SK-N-SH treated with all-trans-retinoic acid at 6 μM for 48 hours (cell line): ENCODE results near the gene LHX2.

Source experiments
- ATAC-seq: fragments of 200-7000 bp; cut with Tn5 transposase; 3 replicates; pipeline ENCODE4 v1.9.1; 2020; ENCODE audit warnings: mild to moderate bottlenecking, moderate library complexity
- ARNTL ChIP-seq: fragments of 450-650 bp; formaldehyde crosslinking; IDR thresholded peaks from 2 replicates; pipeline ENCODE4 v1.5.0; 2020; ENCODE audit warnings: low read depth, mild to moderate bottlenecking, moderate library complexity, borderline replicate concordance
- BACH2 ChIP-seq: fragments of 250-450 bp; sonication (Bioruptor Pico); IDR thresholded peaks from 2 replicates; pipeline ENCODE4 v1.9.0; 2021; ENCODE audit warnings: mild to moderate bottlenecking, borderline replicate concordance
- CSDC2 ChIP-seq: fragments of 250-450 bp; sonication (Bioruptor Pico); IDR thresholded peaks from 2 replicates; pipeline ENCODE4 v1.5.0; 2020; ENCODE audit warnings: mild to moderate bottlenecking, moderate library complexity
- ESRRG ChIP-seq: fragments of 250-450 bp; sonication (Bioruptor Pico); IDR thresholded peaks from 2 replicates; pipeline ENCODE4 v1.6.1; 2021; ENCODE audit warnings: mild to moderate bottlenecking
- GLIS3 ChIP-seq: fragments of 250-450 bp; sonication (Bioruptor Pico); IDR thresholded peaks from 2 replicates; pipeline ENCODE4 v1.5.0; 2020; ENCODE audit warnings: mild to moderate bottlenecking, moderate library complexity
- ISL1 ChIP-seq: fragments of 250-450 bp; sonication (Bioruptor Pico); IDR thresholded peaks from 2 replicates; pipeline ENCODE4 v2.1.2; 2022; ENCODE audit warnings: mild to moderate bottlenecking, moderate library complexity
- RARB ChIP-seq: fragments of 250-450 bp; sonication (Bioruptor Pico); IDR thresholded peaks from 2 replicates; pipeline ENCODE4 v1.8.0; 2021; ENCODE audit warnings: mild to moderate bottlenecking, moderate library complexity
- TCF4 ChIP-seq: fragments of 250-450 bp; sonication (Bioruptor Pico); IDR thresholded peaks from 2 replicates; pipeline ENCODE4 v1.8.0; 2021; ENCODE audit warnings: mild to moderate bottlenecking, moderate library complexity, borderline replicate concordance
- TOX ChIP-seq: fragments of 250-450 bp; sonication (Bioruptor Pico); IDR thresholded peaks from 2 replicates; pipeline ENCODE4 v1.8.0; 2021; ENCODE audit warnings: mild to moderate bottlenecking, moderate library complexity, borderline replicate concordance
- ZC3H10 ChIP-seq: fragments of 250-450 bp; sonication (Bioruptor Pico); IDR thresholded peaks from 2 replicates; pipeline ENCODE4 v1.5.1; 2021; ENCODE audit warnings: mild to moderate bottlenecking, moderate library complexity
- ZFP3 ChIP-seq: fragments of 250-450 bp; sonication (Bioruptor Pico); IDR thresholded peaks from 2 replicates; pipeline ENCODE4 v1.5.0; 2020; ENCODE audit warnings: mild to moderate bottlenecking, moderate library complexity
- ZFP30 ChIP-seq: fragments of 450-650 bp; formaldehyde crosslinking; IDR thresholded peaks from 2 replicates; pipeline ENCODE4 v1.5.0; 2022; ENCODE audit warnings: mild to moderate bottlenecking, moderate library complexity
- ZNF565 ChIP-seq: fragments of 450-650 bp; formaldehyde crosslinking; conservative IDR thresholded peaks from 2 replicates; pipeline ENCODE4 v1.5.0; 2020; ENCODE audit warnings: low read depth, mild to moderate bottlenecking, moderate library complexity
- ZNF70 ChIP-seq: fragments of 450-650 bp; formaldehyde crosslinking; IDR thresholded peaks from 2 replicates; pipeline ENCODE4 v1.5.0; 2020; ENCODE audit warnings: mild to moderate bottlenecking, moderate library complexity
- ZNF8 ChIP-seq: fragments of 450-650 bp; formaldehyde crosslinking; IDR thresholded peaks from 2 replicates; pipeline ENCODE4 v1.5.0; 2020; ENCODE audit warnings: mild to moderate bottlenecking, moderate library complexity
- TF ChIP-seq, protein P1 (sequence below): fragments of 250-450 bp; sonication (Bioruptor Pico); IDR thresholded peaks from 2 replicates; pipeline ENCODE4 v1.8.0; 2021; ENCODE audit warnings: low read depth, mild to moderate bottlenecking, moderate library complexity, borderline replicate concordance
- TF ChIP-seq, protein P2 (sequence below): fragments of 250-450 bp; sonication (Bioruptor Pico); IDR thresholded peaks from 2 replicates; pipeline ENCODE4 v1.8.0; 2020; ENCODE audit warnings: mild to moderate bottlenecking, moderate library complexity, borderline replicate concordance
- TF ChIP-seq, protein P3 (sequence below): fragments of 250-450 bp; sonication (Bioruptor Pico); IDR thresholded peaks from 2 replicates; pipeline ENCODE4 v1.5.1; 2020; ENCODE audit warnings: low read depth, mild to moderate bottlenecking, moderate library complexity
- TF ChIP-seq, protein P4 (sequence below): fragments of 250-450 bp; sonication (Bioruptor Pico); IDR thresholded peaks from 2 replicates; pipeline ENCODE4 v1.5.1; 2021; ENCODE audit warnings: mild to moderate bottlenecking, moderate library complexity
- TF ChIP-seq, protein P5 (sequence below): fragments of 250-450 bp; sonication (Bioruptor Pico); IDR thresholded peaks from 2 replicates; pipeline ENCODE4 v1.5.0; 2020; ENCODE audit warnings: mild to moderate bottlenecking, moderate library complexity

Gene LHX2

DNA sequence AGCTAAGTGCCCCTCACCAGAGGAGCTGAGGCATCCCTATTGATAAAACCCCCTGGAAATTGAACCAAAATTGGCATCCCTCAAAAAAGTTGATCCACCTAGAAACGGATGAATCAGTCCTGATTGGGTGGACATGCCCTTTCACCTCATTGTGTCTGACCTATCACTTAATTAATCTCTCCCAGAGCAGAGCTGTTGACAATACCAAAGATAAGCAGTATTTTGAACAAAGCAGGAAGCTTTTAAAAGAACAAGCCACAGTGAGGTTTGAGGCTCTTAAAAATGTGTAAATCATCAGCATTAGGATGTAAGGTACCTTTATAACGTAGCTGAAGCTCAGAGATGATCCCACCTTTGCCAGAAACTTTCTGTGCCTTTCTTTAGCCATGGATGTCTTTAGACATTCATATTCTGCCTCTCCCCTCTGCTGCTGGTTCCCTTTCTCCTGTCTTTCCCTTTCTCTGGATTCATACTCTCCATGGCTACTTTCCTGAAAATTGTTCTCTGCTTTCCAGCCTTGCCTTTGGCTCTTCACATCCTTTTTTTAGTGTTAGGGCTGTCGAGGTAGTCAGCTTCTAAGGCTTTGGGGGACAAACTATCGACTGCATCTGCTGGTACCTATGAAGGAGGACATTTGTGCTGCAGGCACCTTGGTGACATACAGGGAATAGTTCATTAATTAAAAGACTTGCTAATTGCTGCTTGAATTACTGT, 7.8 kb upstream of the LHX2 start (continued):
- TF ChIP-seq ZFP30: no peak

DNA sequence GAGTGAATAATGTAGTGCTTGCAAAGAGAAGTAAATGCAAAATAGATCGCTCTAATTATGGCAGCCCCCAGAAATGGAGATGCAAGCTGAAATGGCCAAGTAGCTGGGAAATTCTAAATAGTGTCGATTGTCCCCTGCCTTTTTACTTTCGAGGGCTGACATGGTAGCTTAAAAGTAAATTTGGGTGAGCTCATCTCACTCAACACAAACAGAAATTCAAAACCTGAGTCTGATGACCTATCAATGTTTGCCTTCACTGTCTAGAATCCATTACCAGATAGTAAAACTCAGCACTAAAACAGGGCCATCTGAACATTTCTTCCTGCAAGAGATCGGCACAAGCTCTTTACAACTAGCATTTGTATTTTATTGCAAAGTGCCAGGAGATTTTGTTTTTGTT, 7.0 kb upstream of the LHX2 start:
- ATAC-seq: no peak
- TF ChIP-seq CSDC2 (CRISPR knock-in tag) (no peak), TOX (CRISPR knock-in tag) (no peak), ZNF70 (CRISPR knock-in tag) (no peak), ESRRG (CRISPR knock-in tag) (no peak), RARB (CRISPR knock-in tag) (no peak), ZFP3 (CRISPR knock-in tag) (no peak), ARNTL (CRISPR knock-in tag) (no peak), GLIS3 (no peak), ZNF8 (CRISPR knock-in tag) (no peak), ZNF565 (CRISPR knock-in tag) (no peak), TCF4 (CRISPR knock-in tag) (no peak), ZFP30 (no peak), BACH2 (CRISPR knock-in tag) (no peak), ISL1 (CRISPR knock-in tag) (no peak)
- TF ChIP-seq, protein P1, sequence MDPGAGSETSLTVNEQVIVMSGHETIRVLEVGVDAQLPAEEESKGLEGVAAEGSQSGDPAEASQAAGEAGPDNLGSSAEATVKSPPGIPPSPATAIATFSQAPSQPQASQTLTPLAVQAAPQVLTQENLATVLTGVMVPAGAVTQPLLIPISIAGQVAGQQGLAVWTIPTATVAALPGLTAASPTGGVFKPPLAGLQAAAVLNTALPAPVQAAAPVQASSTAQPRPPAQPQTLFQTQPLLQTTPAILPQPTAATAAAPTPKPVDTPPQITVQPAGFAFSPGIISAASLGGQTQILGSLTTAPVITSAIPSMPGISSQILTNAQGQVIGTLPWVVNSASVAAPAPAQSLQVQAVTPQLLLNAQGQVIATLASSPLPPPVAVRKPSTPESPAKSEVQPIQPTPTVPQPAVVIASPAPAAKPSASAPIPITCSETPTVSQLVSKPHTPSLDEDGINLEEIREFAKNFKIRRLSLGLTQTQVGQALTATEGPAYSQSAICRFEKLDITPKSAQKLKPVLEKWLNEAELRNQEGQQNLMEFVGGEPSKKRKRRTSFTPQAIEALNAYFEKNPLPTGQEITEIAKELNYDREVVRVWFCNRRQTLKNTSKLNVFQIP (CRISPR knock-in tag): no peak
- TF ChIP-seq, protein P2, sequence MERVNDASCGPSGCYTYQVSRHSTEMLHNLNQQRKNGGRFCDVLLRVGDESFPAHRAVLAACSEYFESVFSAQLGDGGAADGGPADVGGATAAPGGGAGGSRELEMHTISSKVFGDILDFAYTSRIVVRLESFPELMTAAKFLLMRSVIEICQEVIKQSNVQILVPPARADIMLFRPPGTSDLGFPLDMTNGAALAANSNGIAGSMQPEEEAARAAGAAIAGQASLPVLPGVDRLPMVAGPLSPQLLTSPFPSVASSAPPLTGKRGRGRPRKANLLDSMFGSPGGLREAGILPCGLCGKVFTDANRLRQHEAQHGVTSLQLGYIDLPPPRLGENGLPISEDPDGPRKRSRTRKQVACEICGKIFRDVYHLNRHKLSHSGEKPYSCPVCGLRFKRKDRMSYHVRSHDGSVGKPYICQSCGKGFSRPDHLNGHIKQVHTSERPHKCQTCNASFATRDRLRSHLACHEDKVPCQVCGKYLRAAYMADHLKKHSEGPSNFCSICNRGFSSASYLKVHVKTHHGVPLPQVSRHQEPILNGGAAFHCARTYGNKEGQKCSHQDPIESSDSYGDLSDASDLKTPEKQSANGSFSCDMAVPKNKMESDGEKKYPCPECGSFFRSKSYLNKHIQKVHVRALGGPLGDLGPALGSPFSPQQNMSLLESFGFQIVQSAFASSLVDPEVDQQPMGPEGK (CRISPR knock-in tag): no peak
- TF ChIP-seq, protein P3, sequence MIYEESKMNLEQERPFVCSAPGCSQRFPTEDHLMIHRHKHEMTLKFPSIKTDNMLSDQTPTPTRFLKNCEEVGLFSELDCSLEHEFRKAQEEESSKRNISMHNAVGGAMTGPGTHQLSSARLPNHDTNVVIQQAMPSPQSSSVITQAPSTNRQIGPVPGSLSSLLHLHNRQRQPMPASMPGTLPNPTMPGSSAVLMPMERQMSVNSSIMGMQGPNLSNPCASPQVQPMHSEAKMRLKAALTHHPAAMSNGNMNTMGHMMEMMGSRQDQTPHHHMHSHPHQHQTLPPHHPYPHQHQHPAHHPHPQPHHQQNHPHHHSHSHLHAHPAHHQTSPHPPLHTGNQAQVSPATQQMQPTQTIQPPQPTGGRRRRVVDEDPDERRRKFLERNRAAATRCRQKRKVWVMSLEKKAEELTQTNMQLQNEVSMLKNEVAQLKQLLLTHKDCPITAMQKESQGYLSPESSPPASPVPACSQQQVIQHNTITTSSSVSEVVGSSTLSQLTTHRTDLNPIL: no peak
- TF ChIP-seq, protein P4, sequence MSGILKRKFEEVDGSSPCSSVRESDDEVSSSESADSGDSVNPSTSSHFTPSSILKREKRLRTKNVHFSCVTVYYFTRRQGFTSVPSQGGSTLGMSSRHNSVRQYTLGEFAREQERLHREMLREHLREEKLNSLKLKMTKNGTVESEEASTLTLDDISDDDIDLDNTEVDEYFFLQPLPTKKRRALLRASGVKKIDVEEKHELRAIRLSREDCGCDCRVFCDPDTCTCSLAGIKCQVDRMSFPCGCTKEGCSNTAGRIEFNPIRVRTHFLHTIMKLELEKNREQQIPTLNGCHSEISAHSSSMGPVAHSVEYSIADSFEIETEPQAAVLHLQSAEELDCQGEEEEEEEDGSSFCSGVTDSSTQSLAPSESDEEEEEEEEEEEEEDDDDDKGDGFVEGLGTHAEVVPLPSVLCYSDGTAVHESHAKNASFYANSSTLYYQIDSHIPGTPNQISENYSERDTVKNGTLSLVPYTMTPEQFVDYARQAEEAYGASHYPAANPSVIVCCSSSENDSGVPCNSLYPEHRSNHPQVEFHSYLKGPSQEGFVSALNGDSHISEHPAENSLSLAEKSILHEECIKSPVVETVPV (CRISPR knock-in tag): no peak

DNA sequence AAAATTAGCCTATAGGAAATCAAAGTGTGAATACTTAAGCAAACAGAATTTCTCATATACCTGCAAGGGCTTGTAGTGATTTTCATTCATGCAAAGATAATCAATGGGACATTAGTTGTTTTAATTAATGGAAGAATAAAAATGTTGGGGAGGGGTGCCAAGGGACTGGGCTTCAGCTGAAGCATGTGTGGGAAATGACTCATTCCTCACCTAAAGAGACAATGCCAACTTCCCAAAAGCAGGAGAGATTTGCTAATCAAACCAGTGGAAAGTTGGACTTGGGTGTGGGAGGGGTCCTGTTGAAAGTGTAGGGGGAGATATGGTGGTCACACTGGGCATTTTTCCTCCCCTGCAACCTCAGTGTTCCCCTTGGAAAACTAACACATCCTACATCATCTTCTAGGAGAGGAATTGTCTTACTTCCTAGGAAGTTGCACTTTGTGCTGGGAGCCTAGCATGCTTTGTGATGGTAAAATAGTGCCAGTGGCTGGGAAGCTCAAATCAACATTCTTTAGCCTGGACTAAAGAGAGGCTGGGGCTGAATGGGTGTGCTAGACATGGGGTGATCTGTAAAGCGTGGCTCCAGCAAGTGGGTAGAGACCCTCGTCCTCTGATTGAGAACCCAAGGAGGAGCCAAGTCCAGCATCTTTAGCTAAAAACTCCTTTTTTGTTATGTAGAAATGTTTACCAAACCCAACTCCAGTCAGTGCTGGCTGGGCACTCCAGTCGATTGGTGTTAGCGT, 6.4 kb upstream of the LHX2 start:
- no peak for ATAC-seq
- TF ChIP-seq RARB (CRISPR knock-in tag) (no peak), CSDC2 (CRISPR knock-in tag) (no peak), ISL1 (CRISPR knock-in tag) (no peak), ZNF8 (CRISPR knock-in tag) (no peak), GLIS3 (no peak), ZNF70 (CRISPR knock-in tag) (no peak), ZC3H10 (CRISPR knock-in tag) (no peak), TOX (CRISPR knock-in tag) (no peak), ZFP30 (no peak), TCF4 (CRISPR knock-in tag) (no peak), ZNF565 (CRISPR knock-in tag) (no peak), ESRRG (CRISPR knock-in tag) (no peak), BACH2 (CRISPR knock-in tag) (no peak)
- TF ChIP-seq, protein P4 (CRISPR knock-in tag): no peak
- TF ChIP-seq, protein P2 (CRISPR knock-in tag): no peak
- TF ChIP-seq, protein P1 (CRISPR knock-in tag): no peak
- TF ChIP-seq, protein P5, sequence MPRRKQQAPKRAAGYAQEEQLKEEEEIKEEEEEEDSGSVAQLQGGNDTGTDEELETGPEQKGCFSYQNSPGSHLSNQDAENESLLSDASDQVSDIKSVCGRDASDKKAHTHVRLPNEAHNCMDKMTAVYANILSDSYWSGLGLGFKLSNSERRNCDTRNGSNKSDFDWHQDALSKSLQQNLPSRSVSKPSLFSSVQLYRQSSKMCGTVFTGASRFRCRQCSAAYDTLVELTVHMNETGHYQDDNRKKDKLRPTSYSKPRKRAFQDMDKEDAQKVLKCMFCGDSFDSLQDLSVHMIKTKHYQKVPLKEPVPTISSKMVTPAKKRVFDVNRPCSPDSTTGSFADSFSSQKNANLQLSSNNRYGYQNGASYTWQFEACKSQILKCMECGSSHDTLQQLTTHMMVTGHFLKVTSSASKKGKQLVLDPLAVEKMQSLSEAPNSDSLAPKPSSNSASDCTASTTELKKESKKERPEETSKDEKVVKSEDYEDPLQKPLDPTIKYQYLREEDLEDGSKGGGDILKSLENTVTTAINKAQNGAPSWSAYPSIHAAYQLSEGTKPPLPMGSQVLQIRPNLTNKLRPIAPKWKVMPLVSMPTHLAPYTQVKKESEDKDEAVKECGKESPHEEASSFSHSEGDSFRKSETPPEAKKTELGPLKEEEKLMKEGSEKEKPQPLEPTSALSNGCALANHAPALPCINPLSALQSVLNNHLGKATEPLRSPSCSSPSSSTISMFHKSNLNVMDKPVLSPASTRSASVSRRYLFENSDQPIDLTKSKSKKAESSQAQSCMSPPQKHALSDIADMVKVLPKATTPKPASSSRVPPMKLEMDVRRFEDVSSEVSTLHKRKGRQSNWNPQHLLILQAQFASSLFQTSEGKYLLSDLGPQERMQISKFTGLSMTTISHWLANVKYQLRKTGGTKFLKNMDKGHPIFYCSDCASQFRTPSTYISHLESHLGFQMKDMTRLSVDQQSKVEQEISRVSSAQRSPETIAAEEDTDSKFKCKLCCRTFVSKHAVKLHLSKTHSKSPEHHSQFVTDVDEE: no peak
